ENCODE data around the gene SLC12A7.
"Not testable (repeated sequence)": the region's sequence is repeated elsewhere in the genome, so short reads cannot be mapped to it uniquely, and the experiment has no call there.

- not testable (repeated sequence) for TF ChIP-seq MYC (IDR thresholded peaks at IDR 0.05; ENCODE audit: low read depth, low read length); MYC (CRISPR knock-in tag; IDR thresholded peaks at IDR 0.05; ENCODE audit: borderline replicate concordance, low read depth); CREB1 (IDR thresholded peaks at IDR 0.05); CREB1 (CRISPR knock-in tag; IDR thresholded peaks at IDR 0.05); E2F1 (CRISPR knock-in tag; IDR thresholded peaks at IDR 0.05); CTCF (IDR thresholded peaks at IDR 0.05 in 2 of 3, conservative IDR thresholded peaks at IDR 0.05 in 1 of 3; ENCODE audit: insufficient read depth in 2 of 3, low read depth in 1 of 3, low read length in 3 of 3); ZNF124 (CRISPR knock-in tag; IDR thresholded peaks at IDR 0.05); GATA2 (CRISPR knock-in tag; IDR thresholded peaks at IDR 0.05); ZNF512 (tag; IDR thresholded peaks at IDR 0.05); C11orf30 (IDR thresholded peaks at IDR 0.05; ENCODE audit: low read depth); HDGF (IDR thresholded peaks at IDR 0.05); KDM1A (IDR thresholded peaks at IDR 0.05); ZKSCAN1 (IDR thresholded peaks at IDR 0.05; ENCODE audit: low read depth, low read length); UBTF (IDR thresholded peaks at IDR 0.05; ENCODE audit: borderline replicate concordance in 1 of 2, low read depth in 2 of 2, low read length in 2 of 2); SMARCA4 (IDR thresholded peaks at IDR 0.05); E2F6 (IDR thresholded peaks at IDR 0.05; ENCODE audit: borderline replicate concordance in 1 of 2, extremely low read depth in 1 of 2, insufficient read depth in 1 of 2, insufficient read length in 1 of 2, low read depth in 1 of 2, low read length in 1 of 2, poor library complexity in 1 of 2, severe bottlenecking in 1 of 2)
These were observed 89.9 kb downstream of the SLC12A7 start for GRCh38 chr5:1021969-1022336.

All from K562 (cell line).